Effector memory CD4-positive, alpha-beta T cell (primary cell): ENCODE results near the gene KIF26A.

Experiments
- DNase-seq, 3 donors: peaks; one replicate each; pipeline ENCODE4 v3.0.0-alpha.2; 2020
- H3K27ac ChIP-seq: 2 replicates; pipeline ENCODE4 v1.7.0; 2013; ENCODE audit warnings: mild to moderate bottlenecking, low read length, moderate library complexity; ENCODE audit not compliant: insufficient read depth, poor library complexity, severe bottlenecking
- H3K27me3 ChIP-seq: replicated peaks from 2 replicates; pipeline ENCODE4 v1.7.0; 2013; ENCODE audit warnings: mild to moderate bottlenecking, low read length; ENCODE audit not compliant: insufficient read depth, control insufficient read depth, poor library complexity, severe bottlenecking
- H3K36me3 ChIP-seq: 2 replicates; pipeline ENCODE4 v1.7.0; 2013; ENCODE audit warnings: mild to moderate bottlenecking, low read length, moderate library complexity; ENCODE audit not compliant: control insufficient read depth, insufficient read depth
- H3K4me1 ChIP-seq: 2 replicates; pipeline ENCODE4 v1.7.0; 2013; ENCODE audit warnings: low read length, mild to moderate bottlenecking; ENCODE audit not compliant: control insufficient read depth, insufficient read depth, poor library complexity, severe bottlenecking
- H3K4me3 ChIP-seq: 2 replicates; pipeline ENCODE4 v1.7.0; 2013; ENCODE audit warnings: low read length, low read depth, mild to moderate bottlenecking; ENCODE audit not compliant: insufficient read depth, poor library complexity, severe bottlenecking
- H3K9me3 ChIP-seq: 2 replicates; pipeline ENCODE4 v1.7.0; 2013; ENCODE audit warnings: mild to moderate bottlenecking, low read length, moderate library complexity; ENCODE audit not compliant: control insufficient read depth

Gene KIF26A

GRCh38 chr14:104186575-104186974 is 48.2 kb downstream of the KIF26A start:
- Histone ChIP-seq H3K27ac (no peak overlapping the region), H3K36me3 (no peaks in the 10 kb centered on the region), H3K27me3 (no peaks in the 10 kb centered on the region), H3K4me1 (no peaks in the 10 kb centered on the region), H3K4me3 (no peak overlapping the region), H3K9me3 (no peaks in the 10 kb centered on the region)
- DNase-seq, result no peak

DNA sequence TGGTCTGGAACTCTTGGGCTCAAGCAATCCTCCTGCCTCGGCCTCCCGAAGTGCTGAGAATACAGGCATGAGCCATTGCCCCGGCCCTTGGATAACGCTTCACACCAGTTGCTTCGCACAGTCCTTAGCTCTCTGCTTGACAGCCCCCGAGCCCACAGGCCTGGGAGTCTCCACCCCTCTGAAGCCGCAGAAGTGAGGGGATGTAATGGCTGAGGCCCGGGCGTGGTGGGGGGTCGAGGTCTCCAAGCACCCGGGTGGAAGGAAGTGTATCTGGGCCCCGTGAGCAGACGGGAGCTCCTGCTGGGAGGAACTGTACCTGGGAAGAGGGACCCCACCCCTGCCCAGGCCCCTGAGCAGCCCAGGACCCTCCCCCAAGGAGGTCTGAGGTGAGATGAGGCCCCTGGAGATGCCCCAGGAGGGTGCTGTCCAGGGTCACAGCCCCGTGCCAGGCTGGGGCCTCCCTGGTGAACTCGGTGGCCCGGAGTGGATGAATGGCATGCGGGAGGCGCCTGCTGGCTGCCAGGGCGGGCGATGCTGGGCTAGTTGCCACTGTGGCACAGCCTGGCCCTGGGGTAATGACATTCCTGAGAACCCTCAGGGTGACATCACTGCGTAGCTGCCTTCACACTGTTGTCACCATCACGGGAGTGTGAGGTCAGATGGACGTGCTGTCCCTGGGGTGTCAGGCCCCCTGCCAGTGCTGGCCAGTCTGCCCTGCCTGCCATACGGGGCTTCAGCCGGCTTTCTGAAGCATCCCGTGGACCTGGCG is 48.9 kb downstream of the KIF26A start:
- no peak for DNase-seq
- Histone ChIP-seq H3K9me3 (no peaks in the 10 kb centered on the region), H3K4me1 (no peaks in the 10 kb centered on the region), H3K27ac (no peak overlapping the region), H3K4me3 (no peak overlapping the region), H3K27me3 (no peaks in the 10 kb centered on the region), H3K36me3 (no peaks in the 10 kb centered on the region)

DNA sequence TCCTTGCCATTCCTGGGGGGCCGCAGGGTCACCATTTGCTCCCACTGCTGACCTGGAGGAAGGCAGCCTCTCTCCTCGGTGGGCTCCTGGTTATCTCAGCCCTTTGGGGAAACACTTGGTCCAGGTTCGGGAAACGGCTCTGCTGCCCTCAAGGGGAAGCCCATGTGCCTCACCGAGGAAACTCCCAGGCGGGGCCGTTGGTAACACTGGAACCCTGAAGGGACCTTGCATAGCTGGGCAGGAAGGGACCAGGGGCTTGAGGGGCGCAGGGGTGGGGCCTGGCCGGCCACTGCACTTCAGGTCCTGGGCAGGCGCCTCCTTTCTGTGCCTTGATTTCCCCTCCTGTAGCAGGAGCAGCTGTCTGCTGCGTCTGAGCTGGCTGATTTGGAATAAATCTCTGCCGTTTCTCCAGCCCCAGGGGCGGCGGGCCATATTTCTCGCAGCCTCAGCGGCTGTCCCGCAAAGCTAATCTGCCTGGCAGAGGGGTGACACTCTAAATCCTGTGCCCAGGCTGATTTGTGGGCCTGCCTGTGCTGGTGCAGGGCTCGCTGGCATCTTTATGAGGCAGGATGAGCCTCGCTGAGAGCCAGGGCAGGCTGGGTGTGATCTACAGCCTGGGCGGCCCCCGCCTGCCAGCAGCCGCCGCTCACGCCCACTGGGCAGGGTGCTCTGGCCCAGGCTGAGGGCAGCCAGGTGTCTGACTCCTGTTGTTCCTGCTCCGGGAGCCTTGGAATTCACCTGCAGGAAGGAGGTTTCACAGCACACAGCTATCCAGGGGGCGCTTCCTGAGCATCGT is 49.7 kb downstream of the KIF26A start:
- H3K36me3 ChIP-seq, result no peaks in the 10 kb centered on the region
- H3K4me3 ChIP-seq, result no peak overlapping the region
- H3K27me3 ChIP-seq, result no peaks in the 10 kb centered on the region
- H3K4me1 ChIP-seq, result no peaks in the 10 kb centered on the region
- no peaks in the 10 kb centered on the region for H3K9me3 ChIP-seq
- DNase-seq, result no peak
- no peak overlapping the region for H3K27ac ChIP-seq

GRCh38 chr14:104188727-104189400 is 50.5 kb downstream of the KIF26A start:
- H3K4me1 ChIP-seq, result no peaks in the 10 kb centered on the region
- no peaks in the 10 kb centered on the region for H3K27me3 ChIP-seq

GRCh38 chr14:104189629-104190335 is 51.4 kb downstream of the KIF26A start:
- Histone ChIP-seq H3K4me3 (no peak overlapping the region), H3K4me1 (no peaks in the 10 kb centered on the region), H3K36me3 (no peaks in the 10 kb centered on the region), H3K9me3 (no peaks in the 10 kb centered on the region), H3K27me3 (no peaks in the 10 kb centered on the region), H3K27ac (no peak overlapping the region)
- DNase-seq, result no peak

More at GRCh38 chr14:104188727-104189400, 50.5 kb downstream of the KIF26A start:
- no peak overlapping the region for H3K27ac ChIP-seq
- no peaks in the 10 kb centered on the region for H3K36me3 ChIP-seq
- H3K9me3 ChIP-seq, result no peaks in the 10 kb centered on the region
- no peak overlapping the region for H3K4me3 ChIP-seq
- no peak for DNase-seq

- Histone ChIP-seq H3K4me3 (no peak overlapping the region), H3K27ac (no peak overlapping the region), H3K4me1 (no peaks in the 10 kb centered on the region), H3K36me3 (no peaks in the 10 kb centered on the region), H3K9me3 (no peaks in the 10 kb centered on the region), H3K27me3 (no peaks in the 10 kb centered on the region)
- DNase-seq, result no peak
These were observed 52.1 kb downstream of the KIF26A start for GRCh38 chr14:104190396-104191000.

DNA sequence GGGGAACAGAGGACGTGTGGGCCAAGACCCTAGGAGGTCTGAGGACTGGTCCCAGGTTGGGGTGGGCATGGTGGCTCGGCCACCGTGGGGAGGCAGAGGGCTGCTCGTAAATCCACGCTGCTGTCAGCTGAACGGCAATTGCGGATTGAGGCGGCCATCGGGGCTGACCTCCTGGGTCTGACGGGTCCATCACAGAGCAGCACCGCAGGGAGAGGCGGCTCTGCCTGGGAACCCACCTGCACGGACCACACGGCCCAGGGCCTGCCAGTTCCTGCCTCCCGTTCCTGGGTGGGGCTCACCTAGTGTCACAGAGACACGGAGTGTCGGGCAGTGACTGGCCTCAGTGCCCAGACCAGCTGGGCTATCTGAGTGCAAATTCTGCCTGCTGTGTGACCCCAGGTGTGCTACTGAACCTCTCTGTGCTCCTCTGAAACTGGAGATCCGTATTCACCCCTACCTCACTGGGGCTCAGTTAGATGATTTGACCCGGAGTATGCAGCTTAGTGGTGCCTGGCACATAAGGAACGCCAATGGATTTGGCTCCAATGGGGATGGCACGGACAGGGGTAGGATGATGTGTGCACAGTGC is 53.1 kb downstream of the KIF26A start:
- H3K27ac ChIP-seq, result no peak overlapping the region
- H3K27me3 ChIP-seq, result no peaks in the 10 kb centered on the region
- DNase-seq, result no peak
- H3K36me3 ChIP-seq, result no peaks in the 10 kb centered on the region
- no peaks in the 10 kb centered on the region for H3K9me3 ChIP-seq
- H3K4me1 ChIP-seq, result no peaks in the 10 kb centered on the region
- no peak overlapping the region for H3K4me3 ChIP-seq

- H3K4me3 ChIP-seq, result no peak overlapping the region
- no peak overlapping the region for H3K27ac ChIP-seq
- H3K36me3 ChIP-seq, result no peaks in the 10 kb centered on the region
- H3K27me3 ChIP-seq, result no peaks in the 10 kb centered on the region
- no peaks in the 10 kb centered on the region for H3K4me1 ChIP-seq
- no peaks in the 10 kb centered on the region for H3K9me3 ChIP-seq
- DNase-seq, result no peak
These were observed 53.9 kb downstream of the KIF26A start for GRCh38 chr14:104192146-104192882.

GRCh38 chr14:104192883-104193245 is 54.5 kb downstream of the KIF26A start:
- no peaks in the 10 kb centered on the region for H3K27me3 ChIP-seq
- DNase-seq, result no peak

More at GRCh38 chr14:104192883-104193245, 54.5 kb downstream of the KIF26A start:
- Histone ChIP-seq H3K9me3 (no peaks in the 10 kb centered on the region), H3K36me3 (no peaks in the 10 kb centered on the region), H3K27ac (no peak overlapping the region), H3K4me3 (no peak overlapping the region), H3K4me1 (no peaks in the 10 kb centered on the region)
